Right lobe of liver (tissue), 6 donors: ENCODE data around the gene THSD7A. TPM values are rescaled to one million over a fixed set of nuclear protein-coding genes. Genes with fewer than 3 reads are reported as not detected.

Experiments used
- ATAC-seq, 4 donors: fragments of 200-7000 bp; cut with Tn5 transposase; one replicate each; pipeline ENCODE4 v1.9.1; 2020; ENCODE audit warnings: mild to moderate bottlenecking in 4 of 4, moderate library complexity in 4 of 4
- DNase-seq, 3 donors: peaks; one replicate each; pipeline ENCODE4 v3.0.0-alpha.2; 2020
- H3K27ac ChIP-seq, 3 donors: fragments of 200-600 bp; one replicate each; pipeline ENCODE4 v1.8.0; 2022
- H3K27me3 ChIP-seq, 2 donors: fragments of 200-600 bp; one replicate each; pipeline ENCODE4 v1.8.0; 2022
- H3K36me3 ChIP-seq, 4 donors: fragments of 200-600 bp; sonication (generic) in 1 of 4; one replicate each; pipeline versions ENCODE4 v1.5.1 to v1.8.0; 2017 to 2022; ENCODE audit warnings: control low read depth in 1 of 4
- H3K4me1 ChIP-seq, 4 donors: fragments of 200-600 bp; sonication (generic) in 1 of 4; one replicate each; pipeline versions ENCODE4 v1.5.1 to v1.8.0; 2017 to 2022; ENCODE audit warnings: control low read depth in 1 of 4
- H3K4me3 ChIP-seq, 3 donors: fragments of 200-600 bp; one replicate each; pipeline ENCODE4 v1.8.0; 2022
- H3K9me3 ChIP-seq, 4 donors: fragments of 200-600 bp; sonication (generic) in 1 of 4; one replicate each; pipeline versions ENCODE4 v1.5.1 to v1.8.0; 2017 to 2022; ENCODE audit warnings: control low read depth in 1 of 4
- POLR2A ChIP-seq: fragments of 450-650 bp; IDR thresholded peaks from one replicate; pipeline ENCODE4 v1.6.1; 2017; ENCODE audit warnings: antibody characterized with exemption, mild to moderate bottlenecking
- WGBS: methylation state at CpG from one replicate; pipeline ENCODE4 v1.1.6; 2018; ENCODE audit warnings: low coverage, low lambda C conversion rate; ENCODE audit not compliant: insufficient coverage; ENCODE audit errors: missing lambda C conversion rate; 5-methylcytosine and 5-hydroxymethylcytosine counted together
- intact Hi-C, 2 donors: fragments of 100-400 bp; cut with DNase I; formaldehyde crosslinking; loops; one replicate each; pipeline versions ENCODE4 v1.11.2 to v1.14.1; 2022
- total RNA-seq, 6 experiments: library from RNA; depleted of rRNA in 2 of 6; stranded (reverse); fragments of >200 nt in 2 of 6; fragmentation: NEBNext Ultra II Directional in 3 of 6; extraction: Animal tissue kit (Norgen Biotek cat#: 25700) in 3 of 6; gene quantifications; one replicate each; pipeline versions ENCODE4 v1.1.0 to v1.2.4, GENCODE V29; 2016 to 2023
- TF ChIP-seq, protein P1 (sequence below), 4 donors: fragments of 200-600 bp in 3 of 4; fragments of 450-650 bp in 1 of 4; IDR thresholded peaks; one replicate each; pipeline versions ENCODE4 v1.5.1 to v1.8.0; 2016 to 2022; ENCODE audit warnings: antibody characterized with exemption in 4 of 4, mild to moderate bottlenecking in 2 of 4
- donor health status: DM: no; HTN: yes; CAD: no.
- donor health status: DM: no; HTN: no; CAD: no.
- donor health status: DM: no; HTN: no; CAD: no.
- donor health status: DM: no; HTN: yes; CAD: no.
- donor health status: DM: no; HTN: yes; CAD: no.

THSD7A gene
- total RNA-seq, 6 experiments from 2014 or later = 1.1 to 2.5 (median 1.4) TPM

DNA sequence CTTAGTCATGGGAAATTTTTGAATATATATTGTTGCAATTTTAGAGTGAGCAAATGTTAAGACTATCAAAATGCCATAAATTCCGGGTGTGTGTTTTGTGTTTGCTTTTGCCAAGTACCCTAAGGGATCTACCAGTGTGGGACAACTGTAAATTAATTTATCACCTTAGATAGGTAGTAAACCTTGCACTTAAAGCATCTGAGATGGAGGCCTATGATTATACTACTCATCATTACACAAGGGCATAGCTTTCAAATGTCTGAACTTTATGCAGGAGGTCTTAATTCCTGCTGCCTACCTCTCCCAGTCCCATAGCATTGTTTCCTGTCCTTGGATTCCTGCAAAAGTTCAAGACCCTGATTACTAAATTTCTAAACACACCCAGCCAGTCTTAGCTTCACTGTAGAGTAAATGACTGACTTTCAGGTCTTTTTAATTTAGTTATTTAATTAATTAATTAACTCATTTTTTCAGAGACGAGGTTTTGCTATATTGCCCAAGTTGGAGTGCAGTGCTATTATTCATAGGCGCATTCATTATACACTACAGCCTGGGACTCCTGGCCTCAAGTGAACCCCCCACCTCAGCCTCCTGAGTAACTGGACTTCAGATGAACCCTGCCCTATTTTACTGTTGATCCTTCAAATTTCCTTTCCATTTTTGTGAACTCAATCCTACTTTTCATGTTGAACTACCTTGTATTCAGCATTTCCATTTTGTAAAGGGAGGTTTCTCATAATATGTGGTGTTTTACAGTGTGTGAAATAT lies 47.0 kb downstream of the THSD7A start:
- no peak overlapping the region for H3K27ac ChIP-seq
- WGBS = 84% methylated on average over 3 of the region's 3 CpGs

GRCh38 chr7:11779864-11780674 lies 51.9 kb downstream of the THSD7A start:
- intact Hi-C loops = no loop called here

More for the DNA sequence above, 47.0 kb downstream of the THSD7A start:
- no peak overlapping the region for H3K4me3 ChIP-seq
- no peak for DNase-seq
- no peaks in the 10 kb centered on the region for H3K4me1 ChIP-seq
- H3K36me3 ChIP-seq = no peaks in the 10 kb centered on the region
- intact Hi-C loops = no loop called here
- ATAC-seq = no peak
- no peak for TF ChIP-seq POLR2A
- TF ChIP-seq, protein P1, sequence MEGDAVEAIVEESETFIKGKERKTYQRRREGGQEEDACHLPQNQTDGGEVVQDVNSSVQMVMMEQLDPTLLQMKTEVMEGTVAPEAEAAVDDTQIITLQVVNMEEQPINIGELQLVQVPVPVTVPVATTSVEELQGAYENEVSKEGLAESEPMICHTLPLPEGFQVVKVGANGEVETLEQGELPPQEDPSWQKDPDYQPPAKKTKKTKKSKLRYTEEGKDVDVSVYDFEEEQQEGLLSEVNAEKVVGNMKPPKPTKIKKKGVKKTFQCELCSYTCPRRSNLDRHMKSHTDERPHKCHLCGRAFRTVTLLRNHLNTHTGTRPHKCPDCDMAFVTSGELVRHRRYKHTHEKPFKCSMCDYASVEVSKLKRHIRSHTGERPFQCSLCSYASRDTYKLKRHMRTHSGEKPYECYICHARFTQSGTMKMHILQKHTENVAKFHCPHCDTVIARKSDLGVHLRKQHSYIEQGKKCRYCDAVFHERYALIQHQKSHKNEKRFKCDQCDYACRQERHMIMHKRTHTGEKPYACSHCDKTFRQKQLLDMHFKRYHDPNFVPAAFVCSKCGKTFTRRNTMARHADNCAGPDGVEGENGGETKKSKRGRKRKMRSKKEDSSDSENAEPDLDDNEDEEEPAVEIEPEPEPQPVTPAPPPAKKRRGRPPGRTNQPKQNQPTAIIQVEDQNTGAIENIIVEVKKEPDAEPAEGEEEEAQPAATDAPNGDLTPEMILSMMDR (IDR thresholded peaks at IDR 0.05) = no peak
- H3K27me3 ChIP-seq = no peaks in the 10 kb centered on the region
- H3K9me3 ChIP-seq = no peaks in the 10 kb centered on the region

GRCh38 chr7:11776039-11776438 lies 56.0 kb downstream of the THSD7A start:
- intact Hi-C loops = no loop called here

More at GRCh38 chr7:11779864-11780674, 51.9 kb downstream of the THSD7A start:
- no peak for DNase-seq
- 72% methylated on average over 7 of the region's 7 CpGs for WGBS
- no peak overlapping the region for H3K4me3 ChIP-seq
- no peak for ATAC-seq
- H3K36me3 ChIP-seq = no peaks in the 10 kb centered on the region
- no peak overlapping the region for H3K27ac ChIP-seq
- no peaks in the 10 kb centered on the region for H3K27me3 ChIP-seq
- TF ChIP-seq, protein P1 (IDR thresholded peaks at IDR 0.05) = no peak
- TF ChIP-seq POLR2A = no peak
- no peaks in the 10 kb centered on the region for H3K4me1 ChIP-seq
- no peaks in the 10 kb centered on the region for H3K9me3 ChIP-seq

DNA sequence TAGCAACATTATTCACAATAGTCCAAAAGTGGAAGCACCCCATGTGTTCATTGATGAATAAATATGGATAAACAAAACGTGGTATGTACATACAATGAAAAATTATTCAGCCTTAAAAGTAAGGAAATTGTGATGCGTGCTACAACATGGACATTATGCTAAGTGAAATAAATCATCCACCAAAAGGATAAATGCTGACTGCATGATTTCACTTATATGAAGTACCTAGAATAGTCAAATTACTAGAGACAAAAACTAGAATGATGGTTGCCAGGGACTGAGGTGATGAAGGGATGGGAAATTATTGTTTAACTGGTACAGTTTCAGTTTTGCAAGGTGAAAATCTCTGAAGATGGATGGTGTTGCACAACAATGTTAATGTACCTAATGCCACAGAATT lies 56.6 kb downstream of the THSD7A start:
- Histone ChIP-seq H3K4me1 (no peaks in the 10 kb centered on the region), H3K36me3 (no peaks in the 10 kb centered on the region), H3K9me3 (no peaks in the 10 kb centered on the region), H3K4me3 (no peak overlapping the region), H3K27ac (no peak overlapping the region), H3K27me3 (no peaks in the 10 kb centered on the region)
- DNase-seq (no peak), ATAC-seq (no peak)
- WGBS = 69% methylated on average over 2 of the region's 2 CpGs
- intact Hi-C loops = no loop called here
- TF ChIP-seq, protein P1 (IDR thresholded peaks at IDR 0.05) = no peak
- TF ChIP-seq POLR2A = no peak

More at GRCh38 chr7:11776039-11776438, 56.0 kb downstream of the THSD7A start:
- Histone ChIP-seq H3K4me3 (no peak overlapping the region), H3K36me3 (no peaks in the 10 kb centered on the region), H3K27me3 (no peaks in the 10 kb centered on the region), H3K4me1 (no peaks in the 10 kb centered on the region), H3K9me3 (no peaks in the 10 kb centered on the region), H3K27ac (no peak overlapping the region)
- ATAC-seq (no peak), DNase-seq (no peak)
- TF ChIP-seq, protein P1 (IDR thresholded peaks at IDR 0.05) = no peak
- TF ChIP-seq POLR2A = no peak
- 67% methylated on average over 2 of the region's 2 CpGs for WGBS
